Measurements from ENCODE around the gene MS4A12. TPM values are rescaled to one million over a fixed set of nuclear protein-coding genes. Genes with fewer than 3 reads are reported as not detected.

The MS4A12 gene
- total and polyA plus RNA-seq, 8 donors = not detected

- ATAC-seq (no peak), DNase-seq (no peak)
- Histone ChIP-seq H3K4me1 (no peaks in the 10 kb centered on the region), H3K27me3 (no peaks in the 10 kb centered on the region), H3K9me3 (no peaks in the 10 kb centered on the region), H3K36me3 (no peaks in the 10 kb centered on the region), H3K27ac (no peak overlapping the region), H3K4me3 (no peak overlapping the region)
- no peak for TF ChIP-seq CTCF (IDR thresholded peaks at IDR 0.05)
- intact Hi-C loops (cut with DNase I) = no loop called here
These were observed 18.8 kb downstream of the MS4A12 start for GRCh38 chr11:60511393-60511792.

GRCh38 chr11:60512651-60513225 is 20.2 kb downstream of the MS4A12 start:
- DNase-seq (peak in 2 of 4 donors; percentile 47 to 62), ATAC-seq (no peak)
- Histone ChIP-seq H3K9me3 (no peaks in the 10 kb centered on the region), H3K4me3 (no peak overlapping the region), H3K36me3 (no peaks in the 10 kb centered on the region), H3K27ac (no peak overlapping the region), H3K27me3 (no peaks in the 10 kb centered on the region), H3K4me1 (no peaks in the 10 kb centered on the region)
- intact Hi-C loops (cut with DNase I) = no loop called here
- TF ChIP-seq CTCF (IDR thresholded peaks at IDR 0.05) = no peak

- intact Hi-C loops (cut with DNase I) = no loop called here
- Histone ChIP-seq H3K27ac (no peak overlapping the region), H3K27me3 (no peaks in the 10 kb centered on the region), H3K4me3 (no peak overlapping the region), H3K4me1 (no peaks in the 10 kb centered on the region), H3K36me3 (no peaks in the 10 kb centered on the region), H3K9me3 (no peaks in the 10 kb centered on the region)
- no peak for ATAC-seq
- peak in 2 of 4 donors; percentile 49 to 56 for DNase-seq
- TF ChIP-seq CTCF (IDR thresholded peaks at IDR 0.05) = no peak
These were observed 21.2 kb downstream of the MS4A12 start for GRCh38 chr11:60513496-60514460.

GRCh38 chr11:60515144-60515855 is 22.7 kb downstream of the MS4A12 start, which contains the start of gene MS4A13:
TSS of gene MS4A13 (plus strand) at chr11:60515392. CDS start at chr11:60518084, 2,692 bp downstream.
- ATAC-seq = no peak
- no peak for TF ChIP-seq CTCF (IDR thresholded peaks at IDR 0.05)
- no peaks in the 10 kb centered on the region for H3K27me3 ChIP-seq
- H3K9me3 ChIP-seq = no peaks in the 10 kb centered on the region
- no peak within 1 kb of the TSS for H3K4me3 ChIP-seq
- H3K36me3 ChIP-seq = no peaks in the 10 kb centered on the region
- no peaks in the 10 kb centered on the region for H3K4me1 ChIP-seq
- intact Hi-C loops (cut with DNase I) = no loop called here
- no peak within 1 kb of the TSS for H3K27ac ChIP-seq
- DNase-seq = peak in 1 of 4 donors; percentile 63

- intact Hi-C loops (cut with DNase I) = no loop called here
- Histone ChIP-seq H3K4me1 (no peaks in the 10 kb centered on the region), H3K9me3 (no peaks in the 10 kb centered on the region), H3K27ac (no peak overlapping the region), H3K27me3 (no peaks in the 10 kb centered on the region), H3K4me3 (no peak overlapping the region), H3K36me3 (no peaks in the 10 kb centered on the region)
- TF ChIP-seq CTCF (IDR thresholded peaks at IDR 0.05) = no peak
- ATAC-seq (no peak), DNase-seq (no peak)
These were observed 35.9 kb downstream of the MS4A12 start for GRCh38 chr11:60528465-60528864.

Data from left lung (tissue), 10 donors.